Transverse colon (tissue), 4 donors: Measurements from ENCODE around the gene ATG5. TPM values are rescaled to one million over a fixed set of nuclear protein-coding genes. Genes with fewer than 3 reads are reported as not detected.

ENCODE experiments used
- DNase-seq: peaks from one replicate; pipeline ENCODE4 v3.0.0-alpha.2; 2019
- H3K27ac ChIP-seq, 4 donors: fragments of 200-600 bp; sonication (generic); 2 replicates each; pipeline ENCODE4 v1.5.1; 2016 to 2018; ENCODE audit warnings: inconsistent platforms in 4 of 4
- H3K27me3 ChIP-seq: fragments of 200-600 bp; sonication (generic); 2 replicates; pipeline ENCODE4 v1.5.1; 2017; ENCODE audit warnings: inconsistent platforms
- H3K36me3 ChIP-seq, 4 donors: fragments of 200-600 bp; sonication (generic); 2 replicates each; pipeline ENCODE4 v1.5.1; 2017 to 2019; ENCODE audit warnings: inconsistent platforms in 4 of 4
- H3K4me1 ChIP-seq, 4 donors: fragments of 200-600 bp; sonication (generic); 2 replicates each; pipeline ENCODE4 v1.5.1; 2017 to 2020; ENCODE audit warnings: inconsistent platforms in 4 of 4
- H3K4me3 ChIP-seq, 4 donors: fragments of 200-600 bp; sonication (generic); 1 replicate in 1 of 4; 2 replicates in 3 of 4; pipeline versions ENCODE4 v1.5.1 to v1.6.1; 2017 to 2019; ENCODE audit warnings: inconsistent platforms in 4 of 4
- H3K9me3 ChIP-seq, 2 donors: fragments of 200-600 bp; sonication (generic); 2 replicates each; pipeline ENCODE4 v1.5.1; 2017 to 2019; ENCODE audit warnings: inconsistent platforms in 2 of 2
- EP300 ChIP-seq: sonication (generic); formaldehyde crosslinking; IDR thresholded peaks from one replicate; pipeline ENCODE4 v1.6.1; 2017; ENCODE audit warnings: antibody characterized with exemption, low read depth
- POLR2A ChIP-seq: fragments of 450-650 bp; IDR thresholded peaks from one replicate; pipeline ENCODE4 v1.6.1; 2016; ENCODE audit warnings: antibody characterized with exemption, mild to moderate bottlenecking, moderate library complexity
- POLR2AphosphoS5 ChIP-seq, 3 donors: sonication (generic); formaldehyde crosslinking; IDR thresholded peaks; one replicate each; pipeline ENCODE4 v1.6.1; 2016; ENCODE audit warnings: antibody characterized with exemption in 3 of 3
- WGBS, 2 donors: methylation state at CpG; one replicate each; pipeline ENCODE4 v1.1.5; 2018; ENCODE audit warnings: low coverage in 1 of 2; 5-methylcytosine and 5-hydroxymethylcytosine counted together
- in situ Hi-C, 4 donors: fragments of 200-750 bp; cut with MboI; loops; one replicate each; pipeline versions ENCODE4 v1.15.0 to v1.15.1; 2017; ENCODE audit warnings: low sequenced_read_pairs in 3 of 4, low pct_ligation_motif_present in 1 of 4, low pct_unique_long_range_greater_than_20kb in 1 of 4
- intact Hi-C: fragments of 100-400 bp; cut with DNase I; formaldehyde crosslinking; loops from one replicate; pipeline ENCODE4 v1.15.1; 2023; ENCODE audit warnings: low total_unique reads
- total RNA-seq, 4 donors: library from RNA; depleted of rRNA; stranded (reverse); fragments of >200 nt; gene quantifications; one replicate each; pipeline ENCODE4 v1.1.0, GENCODE V29; 2016
- TF ChIP-seq, protein P1 (sequence below), 5 experiments: fragments of 200-600 bp in 3 of 5; fragments of 450-650 bp in 2 of 5; sonication (generic) in 3 of 5; IDR thresholded peaks; 1 replicate in 2 of 5; 2 replicates in 3 of 5; pipeline ENCODE4 v1.5.1; 2016 to 2017; ENCODE audit warnings: antibody characterized with exemption in 5 of 5, inconsistent platforms in 3 of 5, mild to moderate bottlenecking in 2 of 5, moderate library complexity in 1 of 5

ATG5 gene
- total RNA-seq, 4 donors from 2014 or later: 21.7 to 56.4 (median 44.9) TPM

DNA sequence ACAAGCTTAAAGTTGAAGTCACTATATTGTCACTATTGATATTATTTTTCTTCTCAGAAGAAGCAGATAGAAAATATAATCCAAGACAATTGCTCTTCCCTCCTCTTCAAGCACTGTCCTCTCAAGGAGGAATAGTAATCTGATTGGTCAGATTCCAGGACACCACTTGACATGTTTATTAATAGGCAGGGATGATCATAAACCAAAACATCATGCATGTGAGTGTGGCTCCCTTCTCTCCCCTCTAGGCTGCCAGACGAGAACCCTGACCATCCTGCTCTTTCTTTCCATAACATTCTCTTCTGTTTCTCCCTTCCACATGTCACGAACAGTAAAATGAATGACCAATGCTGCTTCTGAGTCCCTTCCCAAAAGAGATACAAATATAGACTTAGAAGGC, 7.5 kb downstream of the ATG5 start:
- H3K4me1 ChIP-seq: peaks cover 0 to 6% (median under 1%) of the 10 kb centered on the region in 4 donors
- in situ Hi-C loops (no loop called here), intact Hi-C loops (no loop called here)
- H3K27me3 ChIP-seq: no peaks in the 10 kb centered on the region
- TF ChIP-seq, protein P1, sequence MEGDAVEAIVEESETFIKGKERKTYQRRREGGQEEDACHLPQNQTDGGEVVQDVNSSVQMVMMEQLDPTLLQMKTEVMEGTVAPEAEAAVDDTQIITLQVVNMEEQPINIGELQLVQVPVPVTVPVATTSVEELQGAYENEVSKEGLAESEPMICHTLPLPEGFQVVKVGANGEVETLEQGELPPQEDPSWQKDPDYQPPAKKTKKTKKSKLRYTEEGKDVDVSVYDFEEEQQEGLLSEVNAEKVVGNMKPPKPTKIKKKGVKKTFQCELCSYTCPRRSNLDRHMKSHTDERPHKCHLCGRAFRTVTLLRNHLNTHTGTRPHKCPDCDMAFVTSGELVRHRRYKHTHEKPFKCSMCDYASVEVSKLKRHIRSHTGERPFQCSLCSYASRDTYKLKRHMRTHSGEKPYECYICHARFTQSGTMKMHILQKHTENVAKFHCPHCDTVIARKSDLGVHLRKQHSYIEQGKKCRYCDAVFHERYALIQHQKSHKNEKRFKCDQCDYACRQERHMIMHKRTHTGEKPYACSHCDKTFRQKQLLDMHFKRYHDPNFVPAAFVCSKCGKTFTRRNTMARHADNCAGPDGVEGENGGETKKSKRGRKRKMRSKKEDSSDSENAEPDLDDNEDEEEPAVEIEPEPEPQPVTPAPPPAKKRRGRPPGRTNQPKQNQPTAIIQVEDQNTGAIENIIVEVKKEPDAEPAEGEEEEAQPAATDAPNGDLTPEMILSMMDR (IDR thresholded peaks at IDR 0.05): no peak
- TF ChIP-seq POLR2A: no peak
- TF ChIP-seq POLR2AphosphoS5 (IDR thresholded peaks at IDR 0.05): no peak
- no peak for TF ChIP-seq EP300
- H3K36me3 ChIP-seq: peaks cover 0 to 15% (median 7%) of the 10 kb centered on the region in 4 donors
- H3K27ac ChIP-seq: no peak overlapping the region
- no peak for DNase-seq
- H3K9me3 ChIP-seq: no peaks in the 10 kb centered on the region
- 65 to 80% methylated on average over 2 of the region's 2 CpGs for WGBS, 2 donors
- no peak overlapping the region for H3K4me3 ChIP-seq

DNA sequence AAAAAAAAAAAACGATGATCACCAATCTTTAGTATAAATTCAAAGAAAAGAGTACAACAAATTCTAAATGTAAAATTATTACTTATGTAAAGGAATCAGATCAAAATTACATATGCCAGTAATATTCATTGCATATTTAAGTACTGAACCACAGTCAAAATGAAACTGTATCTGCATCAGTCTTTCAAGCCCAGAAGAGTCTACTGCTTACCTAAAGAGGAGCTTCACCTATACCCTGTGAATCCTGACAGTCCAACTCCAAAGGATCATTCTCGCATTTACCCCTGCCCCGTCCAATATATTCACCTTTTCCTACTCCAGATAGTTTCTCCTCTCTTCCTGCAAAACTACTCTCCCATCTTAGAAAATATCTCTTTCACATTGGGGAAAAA, 9.2 kb downstream of the ATG5 start:
- H3K4me3 ChIP-seq: no peak overlapping the region
- no peaks in the 10 kb centered on the region for H3K9me3 ChIP-seq
- H3K36me3 ChIP-seq: peaks cover 0 to 15% (median 7%) of the 10 kb centered on the region in 4 donors
- no peaks in the 10 kb centered on the region for H3K27me3 ChIP-seq
- no peak for DNase-seq
- peaks cover 0 to 11% (median 3%) of the 10 kb centered on the region in 4 donors for H3K4me1 ChIP-seq
- TF ChIP-seq, protein P1 (IDR thresholded peaks at IDR 0.05): no peak
- no peak for TF ChIP-seq POLR2AphosphoS5 (IDR thresholded peaks at IDR 0.05)
- no peak for TF ChIP-seq EP300
- TF ChIP-seq POLR2A: no peak
- intact Hi-C loops (no loop called here), in situ Hi-C loops (no loop called here)
- 84 to 91% methylated on average over 3 of the region's 3 CpGs for WGBS, 2 donors
- no peak overlapping the region for H3K27ac ChIP-seq

DNA sequence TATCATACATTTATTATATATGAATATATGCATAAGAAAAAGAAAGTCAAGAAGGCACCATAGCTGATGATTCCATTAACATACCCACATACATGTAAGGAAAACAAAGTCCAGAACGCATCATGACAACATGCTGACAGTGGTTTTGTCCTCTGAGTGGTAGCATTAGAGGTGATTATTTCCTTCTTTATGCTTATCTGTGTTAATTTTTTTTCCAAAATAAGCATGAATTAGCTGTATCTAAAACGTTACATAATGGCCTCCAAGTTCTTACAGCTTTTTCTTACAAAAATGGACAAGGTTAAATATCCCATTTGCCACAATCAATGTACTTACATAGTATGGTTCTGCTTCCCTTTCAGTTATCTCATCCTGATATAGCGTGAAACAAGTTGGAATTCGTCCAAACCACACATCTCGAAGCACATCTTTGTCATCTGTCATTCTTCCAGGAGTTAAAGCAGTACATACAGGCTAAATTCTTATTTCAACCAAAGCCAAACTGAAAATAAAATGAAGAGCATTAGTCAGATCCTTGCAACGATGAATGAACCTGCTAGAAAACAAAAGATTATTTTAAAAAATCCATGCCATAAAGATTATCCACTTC, 9.7 kb downstream of the ATG5 start:
- Histone ChIP-seq H3K9me3 (no peaks in the 10 kb centered on the region), H3K4me1 (peaks cover 0 to 11% (median 3%) of the 10 kb centered on the region in 4 donors), H3K4me3 (no peak overlapping the region), H3K27me3 (no peaks in the 10 kb centered on the region), H3K27ac (no peak overlapping the region), H3K36me3 (peaks cover 0 to 15% (median 7%) of the 10 kb centered on the region in 4 donors)
- intact Hi-C loops (no loop called here), in situ Hi-C loops (no loop called here)
- WGBS, 2 donors: 63 to 69% methylated on average over 4 to 6 of the region's 6 CpGs
- DNase-seq: no peak
- no peak for TF ChIP-seq POLR2A
- no peak for TF ChIP-seq EP300
- no peak for TF ChIP-seq POLR2AphosphoS5 (IDR thresholded peaks at IDR 0.05)
- TF ChIP-seq, protein P1 (IDR thresholded peaks at IDR 0.05): no peak

DNA sequence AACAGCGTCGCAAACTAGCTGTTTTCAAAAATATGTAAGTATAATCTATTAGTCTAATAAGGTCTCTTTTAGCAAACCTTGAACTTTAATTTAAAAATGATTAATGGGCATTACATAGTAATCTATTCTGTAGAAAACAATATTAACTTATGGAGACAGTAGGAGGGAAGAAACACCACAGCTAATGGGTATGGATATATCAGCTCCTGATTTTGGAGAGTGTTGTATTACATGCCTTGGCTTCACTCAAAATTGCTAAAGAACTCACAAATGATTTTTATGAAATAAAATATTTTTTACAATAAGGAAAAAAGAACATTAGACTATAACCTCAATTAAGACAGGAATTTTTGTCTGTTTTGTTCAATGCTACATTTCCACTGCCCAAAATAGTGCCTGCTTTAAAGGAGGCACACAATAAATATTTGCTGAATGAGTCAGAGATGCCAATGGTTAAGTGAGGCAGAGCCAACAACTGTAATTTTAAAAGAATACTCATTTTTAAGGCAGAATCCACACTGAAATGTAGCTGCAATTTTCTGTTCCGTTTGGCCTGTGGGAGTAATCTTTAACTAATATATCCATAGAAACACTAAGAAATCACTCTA, 15.7 kb downstream of the ATG5 start:
- intact Hi-C loops (no loop called here), in situ Hi-C loops (loop anchor here in 1 of 4 donors (10.0 kb wide), 1 partner anchor 575 kb away; no protein-coding TSS in a partner anchor)
- TF ChIP-seq EP300 (no peak), POLR2A (no peak), POLR2AphosphoS5 (IDR thresholded peaks at IDR 0.05) (no peak)
- TF ChIP-seq, protein P1 (IDR thresholded peaks at IDR 0.05): no peak
- DNase-seq: no peak
- WGBS, 2 donors: 89 to 90% methylated on average over 3 of the region's 3 CpGs
- no peak overlapping the region for H3K27ac ChIP-seq
- no peaks in the 10 kb centered on the region for H3K9me3 ChIP-seq
- H3K4me3 ChIP-seq: no peak overlapping the region
- H3K36me3 ChIP-seq: peaks cover 0 to 12% (median 4%) of the 10 kb centered on the region in 4 donors
- peaks cover 0 to 19% (median 8%) of the 10 kb centered on the region in 4 donors for H3K4me1 ChIP-seq
- no peaks in the 10 kb centered on the region for H3K27me3 ChIP-seq
